Aortic smooth muscle cell (primary cell): ENCODE results near the gene FMR1NB. TPM values are rescaled to one million over a fixed set of nuclear protein-coding genes. Genes with fewer than 3 reads are reported as not detected.

Experiments
- total RNA-seq: library from RNA; depleted of rRNA; stranded (reverse); fragments of >200 nt; gene quantifications from 2 replicates; pipeline ENCODE4 v1.2.3, GENCODE V29; 2014

The FMR1NB gene
- total RNA-seq: not detected in 2 replicates

GRCh38 chrX:147981038-147981752 lies at the start of gene FMR1NB:
Gene FMR1NB, plus strand, starts transcription at chrX:147981337. Its CDS starts 66 bp downstream, at chrX:147981403.

Other genes with a start within 250 kb of the FMR1NB start
- gene FMR1, start 69.4 kb upstream of the FMR1NB start, total RNA-seq: 42.7 and 51.1 TPM in 2 replicates